Measurements from ENCODE around the gene TENM4.

DNA sequence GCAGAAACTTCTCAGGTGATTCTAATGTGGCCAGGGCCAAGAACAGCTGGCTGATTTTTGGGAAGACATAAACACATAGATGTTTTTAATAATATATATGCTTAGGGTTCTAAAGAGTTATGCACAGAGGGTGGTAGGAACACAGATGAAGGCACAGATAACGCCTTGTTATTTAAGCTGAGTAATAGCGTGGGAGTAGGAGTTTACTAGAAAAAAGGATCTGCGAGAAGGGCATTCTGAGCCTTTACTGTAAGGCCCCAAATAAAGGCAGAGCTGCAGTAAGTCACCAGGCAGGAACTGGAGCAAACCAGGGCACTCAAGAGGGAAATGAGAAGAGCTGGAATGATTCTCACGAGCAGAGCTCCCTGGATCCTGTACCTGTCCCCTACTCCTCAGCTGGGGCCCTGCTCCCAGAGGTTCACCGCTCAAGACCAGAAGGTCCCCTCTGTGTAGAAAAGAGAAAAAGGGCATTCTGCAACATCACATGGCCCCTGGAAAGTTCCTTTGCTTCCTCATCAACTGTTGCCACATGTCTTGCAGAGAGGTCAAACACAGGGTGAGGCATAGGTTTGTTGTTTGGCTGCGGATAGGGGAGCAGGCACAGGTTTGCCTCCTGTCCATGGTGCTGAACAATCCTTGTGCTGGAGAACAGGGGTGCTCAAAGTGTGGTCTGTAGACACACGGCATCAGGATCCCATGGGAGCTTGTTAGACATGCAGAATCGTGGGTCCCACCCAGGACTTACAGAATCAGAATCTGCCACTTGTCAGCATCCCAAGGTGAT, 125.7 kb downstream of the TENM4 start:
- TF ChIP-seq, protein P1, sequence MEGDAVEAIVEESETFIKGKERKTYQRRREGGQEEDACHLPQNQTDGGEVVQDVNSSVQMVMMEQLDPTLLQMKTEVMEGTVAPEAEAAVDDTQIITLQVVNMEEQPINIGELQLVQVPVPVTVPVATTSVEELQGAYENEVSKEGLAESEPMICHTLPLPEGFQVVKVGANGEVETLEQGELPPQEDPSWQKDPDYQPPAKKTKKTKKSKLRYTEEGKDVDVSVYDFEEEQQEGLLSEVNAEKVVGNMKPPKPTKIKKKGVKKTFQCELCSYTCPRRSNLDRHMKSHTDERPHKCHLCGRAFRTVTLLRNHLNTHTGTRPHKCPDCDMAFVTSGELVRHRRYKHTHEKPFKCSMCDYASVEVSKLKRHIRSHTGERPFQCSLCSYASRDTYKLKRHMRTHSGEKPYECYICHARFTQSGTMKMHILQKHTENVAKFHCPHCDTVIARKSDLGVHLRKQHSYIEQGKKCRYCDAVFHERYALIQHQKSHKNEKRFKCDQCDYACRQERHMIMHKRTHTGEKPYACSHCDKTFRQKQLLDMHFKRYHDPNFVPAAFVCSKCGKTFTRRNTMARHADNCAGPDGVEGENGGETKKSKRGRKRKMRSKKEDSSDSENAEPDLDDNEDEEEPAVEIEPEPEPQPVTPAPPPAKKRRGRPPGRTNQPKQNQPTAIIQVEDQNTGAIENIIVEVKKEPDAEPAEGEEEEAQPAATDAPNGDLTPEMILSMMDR (IDR thresholded peaks at IDR 0.05), result no peak
- TF ChIP-seq EZH2 (IDR thresholded peaks at IDR 0.05) (no peak), EZH2phosphoT487 (IDR thresholded peaks at IDR 0.05) (no peak)

All from neural progenitor cell (in vitro differentiated cells).